IMR-90 (cell line): ENCODE measurements around the gene SLC1A7. TPM values are rescaled to one million over a fixed set of nuclear protein-coding genes. Genes with fewer than 3 reads are reported as not detected.

ENCODE experiments used
- ATAC-seq: fragments of 200-7000 bp; cut with Tn5 transposase; 2 replicates; pipeline ENCODE4 v1.9.1; 2020; ENCODE audit warnings: low read depth, mild to moderate bottlenecking, moderate library complexity
- BruUV-seq: library from RNA; stranded (reverse); fragments of 400-500 nt; replicated peaks from 2 replicates; lab custom pipeline; 2021; lab: Mats Ljungman, UMichigan
- CTCF ChIA-PET: fragments of 300-600 bp; formaldehyde crosslinking; extraction: SDS; loops from one replicate; lab custom pipeline; 2021; ENCODE audit warnings: antibody characterized with exemption; lab: Yijun Ruan, JAX
- POLR2A ChIA-PET: fragments of 300-600 bp; sonication (Branson Sonifier 250); formaldehyde crosslinking; loops from one replicate; lab custom pipeline; 2022; ENCODE audit warnings: antibody characterized with exemption; ENCODE audit not compliant: unreplicated experiment; lab: Charles Lee
- DNase-seq: peaks from one replicate; pipeline ENCODE4 v3.0.0; 2013
- H2AFZ ChIP-seq: replicated peaks from 2 replicates; pipeline ENCODE3; 2013; ENCODE audit warnings: low read length, mild to moderate bottlenecking; ENCODE audit not compliant: poor library complexity
- H2AK5ac ChIP-seq: 2 replicates; pipeline ENCODE4 v1.6.1; 2013; ENCODE audit warnings: low read depth, low read length, inconsistent platforms
- H2AK9ac ChIP-seq: replicated peaks from 2 replicates; pipeline ENCODE3; 2013; ENCODE audit warnings: mild to moderate bottlenecking, low read depth, low read length, moderate library complexity; ENCODE audit not compliant: poor library complexity
- H2BK120ac ChIP-seq: 2 replicates; pipeline ENCODE4 v1.6.1; 2013; ENCODE audit warnings: low read depth, low read length, inconsistent platforms
- H2BK15ac ChIP-seq: 3 replicates; pipeline ENCODE4 v1.6.1; 2013; ENCODE audit warnings: low read depth, low read length, inconsistent platforms
- H2BK20ac ChIP-seq: 2 replicates; pipeline ENCODE4 v1.6.1; 2013; ENCODE audit warnings: low read depth, mild to moderate bottlenecking, inconsistent platforms, low read length, moderate library complexity
- H2BK5ac ChIP-seq: 2 replicates; pipeline ENCODE4 v1.6.1; 2013; ENCODE audit warnings: mild to moderate bottlenecking, low read depth, low read length, inconsistent platforms; ENCODE audit not compliant: poor library complexity, severe bottlenecking
- H3K14ac ChIP-seq: replicated peaks from 2 replicates; pipeline ENCODE4 v1.6.1; 2013; ENCODE audit warnings: low read depth, low read length, inconsistent platforms
- H3K18ac ChIP-seq: 2 replicates; pipeline ENCODE4 v1.6.1; 2013; ENCODE audit warnings: low read depth, low read length, control low read depth
- H3K23ac ChIP-seq: 2 replicates; pipeline ENCODE4 v1.6.1; 2013; ENCODE audit warnings: low read depth, low read length, inconsistent platforms
- H3K27ac ChIP-seq: 2 replicates; pipeline ENCODE4 v1.5.1; 2013; ENCODE audit warnings: mild to moderate bottlenecking, control low read depth, low read length; ENCODE audit not compliant: insufficient read depth
- H3K27me3 ChIP-seq: 2 replicates; pipeline ENCODE4 v1.6.1; 2013; ENCODE audit warnings: low read length; ENCODE audit not compliant: control insufficient read depth, insufficient read depth
- H3K36me3 ChIP-seq: 2 replicates; pipeline ENCODE4 v1.6.1; 2013; ENCODE audit warnings: low read length, mixed read lengths; ENCODE audit not compliant: control insufficient read depth, insufficient read depth
- H3K4ac ChIP-seq: 2 replicates; pipeline ENCODE4 v1.6.1; 2013; ENCODE audit warnings: low read depth, low read length, inconsistent platforms
- H3K4me1 ChIP-seq: 2 replicates; pipeline ENCODE4 v1.6.1; 2013; ENCODE audit warnings: low read length, mixed read lengths; ENCODE audit not compliant: control insufficient read depth, insufficient read depth
- H3K4me2 ChIP-seq: 2 replicates; pipeline ENCODE4 v1.6.1; 2013; ENCODE audit warnings: low read depth, mild to moderate bottlenecking, control low read depth, low read length, moderate library complexity
- H3K4me3 ChIP-seq: 2 replicates; pipeline ENCODE4 v1.5.1; 2013; ENCODE audit warnings: low read depth, mild to moderate bottlenecking, control low read depth, low read length, moderate library complexity; ENCODE audit not compliant: insufficient read depth
- H3K56ac ChIP-seq: 2 replicates; pipeline ENCODE4 v1.6.1; 2013; ENCODE audit warnings: low read length, inconsistent platforms; ENCODE audit not compliant: insufficient read depth; ENCODE audit errors: extremely low read depth
- H3K79me1 ChIP-seq, 2 experiments: 2 replicates each; pipeline ENCODE4 v1.6.1; 2013; ENCODE audit warnings: low read length in 2 of 2, inconsistent platforms in 1 of 2, low read depth in 1 of 2
- H3K9ac ChIP-seq: 2 replicates; pipeline ENCODE4 v1.6.1; 2013; ENCODE audit warnings: low read depth, low read length, control low read depth
- H3K9me1 ChIP-seq: 2 replicates; pipeline ENCODE4 v1.6.1; 2013; ENCODE audit warnings: low read length, inconsistent platforms; ENCODE audit not compliant: insufficient read depth
- H3K9me3 ChIP-seq: 2 replicates; pipeline ENCODE4 v1.6.1; 2013; ENCODE audit warnings: low read length; ENCODE audit not compliant: control insufficient read depth, insufficient read depth
- H4K20me1 ChIP-seq: 2 replicates; pipeline ENCODE4 v1.6.1; 2013; ENCODE audit warnings: low read length, inconsistent platforms; ENCODE audit not compliant: insufficient read depth
- H4K5ac ChIP-seq: 2 replicates; pipeline ENCODE4 v1.6.1; 2013; ENCODE audit warnings: mild to moderate bottlenecking, low read depth, low read length, control low read depth
- H4K8ac ChIP-seq, 2 experiments: 2 replicates each; pipeline ENCODE4 v1.6.1; 2013; ENCODE audit warnings: low read depth in 2 of 2, low read length in 2 of 2, control low read depth in 1 of 2, inconsistent platforms in 1 of 2
- H4K91ac ChIP-seq: 2 replicates; pipeline ENCODE4 v1.6.1; 2013; ENCODE audit warnings: low read depth, low read length, inconsistent platforms; ENCODE audit not compliant: insufficient read depth
- CTCF ChIP-seq: conservative IDR thresholded peaks from 2 replicates; pipeline ENCODE4 v1.5.1; 2012; ENCODE audit warnings: mild to moderate bottlenecking, low read depth, low read length, improper control_type of control experiment
- FOS ChIP-seq: fragments of 150-350 bp; IDR thresholded peaks from 2 replicates; pipeline ENCODE4 v1.6.1; 2016; ENCODE audit warnings: low read depth, low read length
- RCOR1 ChIP-seq: IDR thresholded peaks from 2 replicates; pipeline ENCODE4 v1.6.1; 2012; ENCODE audit warnings: mild to moderate bottlenecking, low read length, improper control_type of control experiment; ENCODE audit not compliant: insufficient replicate concordance
- RFX5 ChIP-seq: IDR thresholded peaks from 2 replicates; pipeline ENCODE4 v1.8.0; 2012; ENCODE audit warnings: low read depth, mild to moderate bottlenecking, low read length, moderate library complexity
- USF2 ChIP-seq: fragments of 150-350 bp; IDR thresholded peaks from 2 replicates; pipeline ENCODE4 v1.6.1; 2017; ENCODE audit warnings: mild to moderate bottlenecking, antibody characterized with exemption, low read length, low read depth
- WGBS, 2 experiments: methylation state at CpG; one replicate each; pipeline versions ENCODE4 v1.1.5 to v1.1.7; 2013; ENCODE audit warnings: missing lambda C conversion rate in 2 of 2; ENCODE audit not compliant: insufficient read length in 1 of 2; ENCODE audit errors: extremely low coverage in 2 of 2; 5-methylcytosine and 5-hydroxymethylcytosine counted together
- dilution Hi-C: fragments of 300-500 bp; cut with HindIII; formaldehyde crosslinking; loops from one replicate; pipeline ENCODE4 v1.14.3; 2018; ENCODE audit warnings: low sequenced_read_pairs; ENCODE audit not compliant: unreplicated experiment
- in situ Hi-C: fragments of 300-500 bp; cut with MboI; formaldehyde crosslinking; loops from 3 replicates; pipeline ENCODE4 v1.14.3; 2019; ENCODE audit warnings: low sequenced_read_pairs, inconsistent platforms, mixed read lengths
- intact Hi-C: fragments of 100-400 bp; cut with micrococcal nuclease; formaldehyde crosslinking; loops from 2 replicates; pipeline ENCODE4 v1.10.0; 2022
- polyA plus RNA-seq, 3 experiments: library from polyadenylated mRNA; depleted of rRNA; stranded (reverse); fragments of >200 nt; gene quantifications; 2 replicates each; pipeline ENCODE4 v1.2.3, GENCODE V29; 2012; ENCODE audit warnings: low replicate concordance in 1 of 3
- total RNA-seq: library from RNA; depleted of rRNA; stranded (reverse); fragments of >200 nt; gene quantifications from 2 replicates; pipeline ENCODE4 v1.2.3, GENCODE V29; 2012

The SLC1A7 gene
- total and polyA plus RNA-seq, 2 of the 4 experiments (the other 2 are of a cell fraction): 0.05 TPM; not detected in 1

GRCh38 chr1:53073287-53073686, 69.2 kb downstream of the SLC1A7 start:
- H3K4me3 ChIP-seq: no peak overlapping the region
- no TSS peak for BruUV-seq
- H2AFZ ChIP-seq: no peak overlapping the region
- no peak overlapping the region for H3K56ac ChIP-seq
- no peaks in the 10 kb centered on the region for H3K79me1 ChIP-seq
- no peak overlapping the region for H4K5ac ChIP-seq
- no peak overlapping the region for H2BK120ac ChIP-seq
- no peak overlapping the region for H3K4me2 ChIP-seq
- peaks cover 20% of the 10 kb centered on the region; the same call in 1 of the 2 replicates for H3K36me3 ChIP-seq
- no peaks in the 10 kb centered on the region for H4K20me1 ChIP-seq
- H3K14ac ChIP-seq: no peak overlapping the region
- no peak overlapping the region for H2BK15ac ChIP-seq
- H3K18ac ChIP-seq: no peak overlapping the region
- no peak overlapping the region; the same call in 1 of the 2 replicates for H2AK5ac ChIP-seq
- ChIA-PET POLR2A (no interaction called here), CTCF (no interaction called here)
- H2AK9ac ChIP-seq: no peak overlapping the region
- H4K91ac ChIP-seq: no peak overlapping the region
- no peaks in the 10 kb centered on the region for H3K9me3 ChIP-seq
- dilution Hi-C loops: no loop called here
- intact Hi-C loops: no loop called here
- H3K27me3 ChIP-seq: no peaks in the 10 kb centered on the region
- DNase-seq: no peak
- no peak overlapping the region for H2BK20ac ChIP-seq
- H3K23ac ChIP-seq: no peak overlapping the region
- no peak overlapping the region for H3K9ac ChIP-seq
- H3K4ac ChIP-seq: no peak overlapping the region
- no peak overlapping the region for H3K27ac ChIP-seq
- peaks cover 2% of the 10 kb centered on the region; the same call in 1 of the 2 replicates for H3K4me1 ChIP-seq
- no peak overlapping the region for H4K8ac ChIP-seq
- WGBS, 2 experiments: no CpG with 5 or more reads among the region's 7 CpGs
- ATAC-seq: no peak
- H3K9me1 ChIP-seq: 0 out of 2 replicates have a peak, but pooled peaks cover 3% of the 10 kb centered on the region
- H2BK5ac ChIP-seq: no peak overlapping the region
- TF ChIP-seq FOS (no peak), CTCF (no peak), RFX5 (no peak), USF2 (no peak), RCOR1 (no peak)
- in situ Hi-C loops: loop anchor here (5.0 kb wide), 1 partner anchor 49 kb away; no protein-coding TSS in a partner anchor
